ENCODE measurements around the gene BRSK2.
A peak's percentile ranks its signal among the peaks of the same experiment; 100 is the strongest.

BRSK2 gene

DNA sequence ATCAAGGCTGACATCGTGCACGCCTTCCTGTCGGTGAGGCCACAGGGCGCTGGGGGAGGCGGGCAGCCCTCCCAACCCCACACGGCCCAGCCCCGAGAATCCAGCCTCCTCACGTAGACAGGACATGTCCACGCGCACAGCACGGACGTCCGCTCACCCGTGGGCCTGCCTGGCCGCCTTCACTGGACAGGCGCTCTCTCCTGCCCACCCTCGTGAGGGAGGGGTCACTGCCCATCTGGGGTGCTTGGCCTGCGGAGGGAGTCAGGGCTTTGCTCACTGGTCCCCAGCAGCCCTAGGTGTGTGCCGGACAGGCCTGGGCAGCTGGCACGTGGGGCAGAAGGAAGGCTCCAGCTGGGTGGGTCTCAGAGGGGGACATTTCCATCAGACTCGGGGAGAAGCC lies 64.8 kb downstream of the BRSK2 start:
- no peak for DNase-seq

DNA sequence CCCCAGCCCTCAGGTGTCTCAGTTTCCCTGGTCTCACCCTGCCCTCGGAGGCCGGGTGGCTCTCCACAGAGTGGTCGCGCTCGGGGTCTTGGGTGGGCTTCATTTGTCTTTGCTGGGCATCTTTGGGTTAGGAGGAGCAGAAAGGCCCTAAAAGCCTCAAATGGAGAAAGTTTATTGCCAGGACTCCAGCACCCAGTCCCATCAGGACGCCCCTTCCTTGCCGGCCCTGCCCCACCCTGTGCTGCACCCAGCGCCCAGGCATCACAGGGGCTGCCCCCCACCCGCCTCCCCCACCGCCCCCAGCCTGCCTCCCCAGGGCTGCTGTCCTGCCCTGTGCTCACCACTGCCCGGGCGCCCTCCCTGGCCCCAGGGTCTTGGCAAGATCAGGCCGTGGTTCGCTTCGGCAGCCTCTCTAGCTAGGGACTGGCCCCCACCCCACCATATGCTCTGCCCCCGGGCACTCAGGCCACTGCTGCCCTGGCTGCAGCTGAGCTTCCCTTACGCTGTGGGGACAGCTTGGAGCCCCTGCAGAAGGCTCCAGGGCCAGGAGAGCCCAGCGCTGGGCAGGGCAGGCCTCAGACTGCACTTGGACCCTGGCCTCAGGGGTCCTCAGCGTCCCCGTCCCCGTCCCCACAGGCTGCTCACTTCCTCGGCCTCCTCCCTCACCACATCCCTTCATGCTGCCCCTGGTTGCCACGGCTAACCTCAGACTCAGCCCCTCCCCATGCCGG lies 65.5 kb downstream of the BRSK2 start:
- no peak for DNase-seq

DNA sequence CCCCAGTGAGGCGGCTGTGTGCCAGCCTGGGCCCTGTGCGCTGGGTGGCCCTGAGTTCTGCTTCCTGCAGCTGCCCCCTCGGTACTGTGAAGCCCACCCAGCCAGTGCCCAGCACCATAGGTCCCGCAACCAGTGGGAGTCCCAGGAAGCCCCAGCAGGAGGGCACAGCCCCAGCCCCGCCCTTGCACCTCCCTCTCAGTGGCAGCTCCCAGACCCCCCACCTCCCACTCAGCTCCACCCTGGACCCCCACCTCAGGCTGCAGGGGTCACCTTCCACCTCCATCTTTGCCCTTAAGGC lies 66.0 kb downstream of the BRSK2 start:
- DNase-seq, result no peak

DNA sequence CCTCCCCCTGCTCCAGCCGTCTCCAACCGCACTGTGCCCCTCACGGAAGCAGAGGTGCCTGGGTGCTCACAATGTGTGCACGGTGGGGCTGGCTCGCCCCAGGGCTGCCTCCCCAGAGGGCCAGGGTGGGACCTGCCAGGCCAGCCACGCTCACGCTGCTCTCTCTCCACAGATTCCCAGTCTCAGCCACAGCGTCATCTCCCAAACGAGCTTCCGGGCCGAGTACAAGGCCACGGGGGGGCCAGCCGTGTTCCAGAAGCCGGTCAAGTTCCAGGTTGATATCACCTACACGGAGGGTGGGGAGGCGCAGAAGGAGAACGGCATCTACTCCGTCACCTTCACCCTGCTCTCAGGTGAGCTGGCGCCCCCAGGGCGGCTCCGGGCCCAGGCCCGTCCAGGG lies 66.4 kb downstream of the BRSK2 start:
- DNase-seq, result no peak

DNA sequence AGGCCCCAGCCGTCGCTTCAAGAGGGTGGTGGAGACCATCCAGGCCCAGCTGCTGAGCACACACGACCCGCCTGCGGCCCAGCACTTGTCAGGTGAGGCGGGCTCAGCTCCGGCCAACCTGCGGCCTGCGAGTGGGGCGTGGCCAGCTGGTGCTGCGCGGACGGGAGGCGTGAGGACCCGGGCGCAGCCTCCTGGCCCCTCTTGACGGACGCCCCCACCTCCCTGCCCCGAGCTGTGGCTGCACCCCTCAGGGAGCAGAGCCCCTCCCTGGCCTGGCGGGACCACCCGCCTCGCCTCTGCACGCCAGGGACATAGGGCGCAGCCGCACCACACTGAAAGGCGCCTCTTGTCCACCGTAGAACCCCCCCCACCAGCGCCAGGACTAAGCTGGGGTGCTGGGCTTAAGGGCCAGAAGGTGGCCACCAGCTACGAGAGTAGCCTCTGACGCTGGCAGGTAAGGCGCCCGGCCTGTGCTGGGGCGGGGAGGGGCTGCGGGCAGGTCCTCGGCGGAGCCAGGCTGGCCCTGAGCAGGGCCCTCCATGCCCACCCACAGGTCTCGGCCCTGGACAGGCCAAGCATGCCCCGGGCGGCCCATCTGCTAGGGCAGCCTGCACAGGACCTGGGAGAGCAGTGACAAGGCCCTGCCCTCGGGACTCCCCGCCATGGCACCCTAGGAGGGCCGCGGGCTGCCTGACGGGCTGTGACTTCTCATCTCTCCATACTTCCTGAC lies 67.0 kb downstream of the BRSK2 start:
- no peak for DNase-seq

DNA sequence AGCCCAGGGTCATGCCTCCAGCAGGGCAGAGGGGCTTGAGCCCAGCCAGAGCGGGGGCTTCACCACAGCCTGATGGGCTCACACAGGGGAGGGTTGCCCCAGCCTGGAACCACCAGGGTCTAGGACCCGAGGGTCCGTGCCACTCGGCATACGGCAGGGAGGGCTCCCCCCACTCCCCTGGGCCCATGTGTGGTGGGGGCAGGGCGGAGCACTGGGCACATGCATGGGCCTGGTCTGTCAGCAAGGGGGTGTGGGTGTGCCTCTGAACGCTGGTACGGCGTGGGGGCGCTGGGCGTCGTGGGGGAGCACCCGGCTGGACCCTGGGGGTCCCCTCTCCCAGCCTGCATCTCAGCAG lies 67.6 kb downstream of the BRSK2 start:
- no peak for DNase-seq

DNA sequence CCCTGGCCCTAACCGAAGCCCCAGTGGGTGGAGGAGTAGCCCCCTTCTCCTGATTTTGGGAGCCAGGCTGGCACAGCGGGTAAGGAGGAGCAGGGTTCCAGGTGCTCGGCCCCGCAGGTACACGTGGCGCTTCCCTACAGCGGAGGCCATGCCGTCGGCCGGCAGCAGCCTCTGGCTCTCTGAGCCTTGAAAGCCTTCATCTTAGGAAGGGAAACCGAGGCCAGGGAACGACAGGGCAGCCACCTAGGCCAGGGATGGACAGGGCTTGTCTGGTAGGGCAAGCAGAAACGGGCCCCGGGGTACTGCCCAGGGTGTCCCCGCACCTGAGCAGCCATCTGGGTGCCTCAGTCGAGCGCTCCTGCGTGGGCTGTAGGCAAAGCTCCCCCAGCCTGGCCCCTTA lies 68.1 kb downstream of the BRSK2 start:
- no peak for DNase-seq

DNA sequence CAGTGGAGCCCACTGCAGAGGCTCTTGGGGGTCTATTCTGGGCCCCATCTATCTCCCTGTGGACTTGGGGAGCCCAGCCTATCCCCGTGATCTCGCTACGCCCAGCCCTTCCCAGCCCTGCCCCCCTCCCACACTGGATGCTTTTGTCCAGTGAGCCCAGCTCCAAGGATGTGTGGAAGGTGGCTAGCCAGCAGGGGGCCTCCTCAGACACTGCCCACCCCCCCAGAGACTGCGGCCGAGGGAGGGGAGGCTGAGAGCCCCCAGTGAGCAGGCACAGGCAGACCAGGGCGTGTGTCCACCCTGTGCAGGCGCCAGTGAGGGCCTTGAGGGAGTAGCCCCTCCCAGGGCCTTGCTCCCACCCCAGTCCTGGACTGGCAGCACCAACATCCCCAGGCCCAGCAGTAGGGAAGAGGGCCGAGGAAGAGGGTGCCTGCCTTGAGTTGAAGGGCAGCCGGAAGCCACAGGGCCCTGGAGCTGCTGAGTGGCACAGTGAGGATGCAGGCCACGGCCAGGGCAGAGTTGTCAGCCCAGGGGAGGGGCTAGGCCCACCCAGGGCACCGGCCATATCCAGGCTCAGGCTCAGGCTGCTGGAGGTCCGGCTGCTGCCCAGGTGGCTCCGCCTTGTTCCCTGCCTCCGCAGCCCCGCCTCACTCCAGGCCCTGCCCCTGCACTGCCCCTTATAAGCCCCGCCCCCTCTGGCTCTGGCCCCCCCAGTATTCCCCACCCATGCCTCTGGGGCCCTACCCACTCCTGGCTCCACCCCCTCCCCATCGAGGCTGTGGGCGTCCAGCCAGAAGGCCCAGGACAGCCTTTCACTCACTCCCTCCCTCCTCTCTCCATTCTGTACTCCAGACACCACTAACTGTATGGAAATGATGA lies 68.8 kb downstream of the BRSK2 start:
- DNase-seq, result peak; percentile 4

DNA sequence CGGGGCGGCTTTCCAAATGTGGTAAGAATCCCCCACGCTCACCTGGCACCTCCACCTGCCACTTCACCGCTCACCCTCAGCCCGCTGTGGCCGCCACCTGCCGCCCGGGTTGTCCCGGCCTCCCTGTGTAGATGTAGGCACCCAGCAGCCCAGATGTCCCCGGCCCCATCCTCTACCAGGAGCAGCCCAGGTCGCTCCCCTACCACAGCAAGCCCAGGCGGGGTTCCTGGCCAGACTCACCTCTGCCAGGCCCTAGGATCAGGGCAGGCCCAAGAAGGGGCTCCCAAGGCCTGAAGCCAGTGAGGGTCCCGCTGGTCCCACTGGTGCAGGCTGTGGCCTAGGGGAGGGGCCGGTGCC lies 69.5 kb downstream of the BRSK2 start:
- no peak for DNase-seq

DNA sequence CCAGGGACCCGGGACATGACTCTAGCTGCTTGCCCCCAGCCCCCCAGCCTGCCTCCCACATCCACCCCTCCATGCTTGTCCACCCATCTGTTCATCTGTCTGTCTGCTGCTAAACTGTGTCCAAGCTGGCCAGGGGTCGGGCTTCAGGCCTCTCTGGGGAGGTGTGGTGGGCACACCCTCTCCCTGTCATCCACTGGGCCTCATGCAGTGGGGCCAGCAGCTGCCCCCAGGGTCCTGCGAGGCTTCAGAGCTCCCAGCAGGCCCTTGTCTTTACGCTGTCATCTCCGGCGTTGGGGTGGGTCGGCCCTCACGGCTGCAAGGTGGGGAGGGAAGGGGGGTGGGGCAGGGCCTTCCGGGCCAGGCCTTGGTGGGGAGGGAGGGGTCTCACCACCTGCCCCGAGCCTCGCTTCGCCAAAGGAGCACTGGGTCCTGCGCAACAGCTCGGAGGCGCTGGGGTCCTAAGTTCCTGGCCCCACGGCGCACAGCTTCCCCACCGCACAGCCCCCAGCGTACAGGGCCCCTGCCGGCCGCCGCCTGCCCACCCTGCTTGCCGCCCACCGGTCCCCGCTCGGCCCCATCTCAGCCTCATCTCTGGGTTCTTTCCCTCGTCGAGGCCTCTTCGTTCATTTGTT lies 70.1 kb downstream of the BRSK2 start:
- DNase-seq, result no peak

DNA sequence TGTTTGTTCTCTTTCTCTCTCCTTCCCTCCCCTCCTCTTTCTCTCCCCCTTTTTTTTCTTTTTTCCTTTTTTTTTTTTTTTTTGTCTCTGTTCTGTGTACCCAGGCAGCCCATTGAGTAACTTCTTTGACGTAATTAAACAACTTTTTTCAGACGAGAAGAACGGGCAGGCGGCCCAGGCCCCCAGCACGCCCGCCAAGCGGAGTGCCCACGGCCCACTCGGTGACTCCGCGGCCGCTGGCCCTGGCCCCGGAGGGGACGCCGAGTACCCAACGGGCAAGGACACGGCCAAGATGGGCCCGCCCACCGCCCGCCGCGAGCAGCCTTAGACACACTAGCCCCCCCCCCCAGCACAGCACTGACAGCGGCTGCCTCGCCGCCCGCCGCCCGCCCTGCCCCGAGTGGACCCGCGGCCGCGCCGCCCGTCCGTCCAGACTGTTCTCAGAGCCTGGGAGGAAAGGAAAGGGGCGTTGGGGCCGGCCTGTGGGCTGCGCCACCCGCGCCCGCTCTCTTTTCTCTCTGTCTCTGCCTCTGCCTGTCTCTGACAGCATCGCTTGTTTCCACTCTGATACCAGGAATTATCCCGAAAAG lies 70.8 kb downstream of the BRSK2 start:
- DNase-seq, result no peak

DNA sequence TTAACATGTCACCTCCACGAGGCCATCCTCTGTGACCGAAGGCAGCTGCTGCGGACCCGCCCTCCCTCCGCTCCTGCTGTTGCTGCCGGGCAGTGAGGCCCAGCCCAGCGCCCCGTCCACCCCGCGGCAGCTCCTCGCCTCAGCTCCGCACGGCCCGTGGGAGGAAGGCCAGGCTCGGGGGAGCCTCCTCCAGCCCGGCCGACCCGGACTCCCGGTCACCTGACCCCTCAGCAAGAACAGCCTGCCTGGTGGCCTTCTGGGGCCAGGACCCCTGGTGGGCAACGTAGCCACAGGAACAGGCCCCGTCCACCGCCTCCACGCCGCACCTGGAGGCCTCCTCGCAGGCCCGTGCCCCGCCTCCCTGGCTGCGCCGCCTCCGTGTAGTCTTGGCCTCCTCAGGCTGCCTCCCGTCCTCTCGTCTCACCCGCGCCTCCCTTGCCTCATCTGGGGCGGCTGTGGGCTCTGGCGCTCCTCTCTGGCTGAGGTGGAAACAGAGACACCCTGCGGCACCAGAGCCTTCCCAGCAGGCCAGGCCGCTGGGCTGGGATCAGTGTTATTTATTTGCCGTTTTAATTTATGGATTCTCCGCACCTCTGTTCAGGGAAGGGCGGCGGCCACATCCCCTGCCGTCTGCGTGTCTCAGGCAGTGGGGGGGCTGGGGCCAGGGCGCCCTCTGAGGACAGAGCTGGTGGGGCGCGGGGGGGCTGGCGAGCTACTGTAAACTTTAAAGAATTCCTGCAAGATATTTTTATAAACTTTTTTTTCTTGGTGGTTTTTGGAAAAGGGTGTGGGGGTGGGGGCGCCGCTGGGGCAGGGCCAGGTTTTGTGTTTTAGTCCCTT lies 71.5 kb downstream of the BRSK2 start:
- DNase-seq, result no peak

DNA sequence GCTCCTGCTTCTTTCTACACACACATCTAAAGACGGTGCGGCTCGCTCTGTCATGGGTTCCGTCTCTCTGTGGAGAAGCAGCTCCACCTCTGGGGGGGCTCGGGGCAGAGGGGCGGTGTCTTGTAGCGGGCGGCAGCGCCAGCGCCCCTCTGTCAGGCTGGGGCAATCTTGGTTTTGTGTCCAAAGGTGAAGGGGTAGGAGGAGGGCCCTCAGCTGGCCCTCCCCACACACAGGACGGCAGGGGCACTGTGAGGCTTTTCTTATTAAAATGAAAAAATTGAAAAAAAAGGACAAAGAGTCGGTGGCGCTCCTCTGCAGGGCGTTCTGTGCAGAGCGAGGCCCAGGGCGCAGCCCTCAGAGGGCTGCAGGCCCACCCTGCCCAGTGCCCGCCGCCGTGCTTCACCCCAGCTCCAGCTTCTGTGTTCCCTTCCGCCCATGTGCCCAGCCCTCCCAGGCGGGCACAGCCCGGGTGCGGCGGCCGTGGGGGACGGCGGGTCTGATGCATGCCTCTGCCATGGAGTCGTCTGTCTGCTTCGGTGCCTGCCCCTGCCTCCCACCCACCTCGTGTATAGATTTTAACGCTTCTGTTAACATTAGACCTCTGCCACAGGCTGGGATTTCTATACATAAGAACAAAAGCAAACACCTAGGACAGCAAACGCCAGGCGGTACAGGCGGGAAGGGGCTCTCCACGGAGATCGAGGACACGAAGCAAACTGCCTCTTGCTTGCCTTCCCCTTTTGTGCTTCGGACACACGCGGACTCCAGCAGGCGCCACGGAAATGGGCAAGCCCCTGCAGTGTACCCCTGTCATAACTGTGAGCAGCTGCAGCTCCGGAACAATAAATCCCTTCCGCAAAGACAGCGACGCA lies 72.3 kb downstream of the BRSK2 start:
- no peak for DNase-seq

DNA sequence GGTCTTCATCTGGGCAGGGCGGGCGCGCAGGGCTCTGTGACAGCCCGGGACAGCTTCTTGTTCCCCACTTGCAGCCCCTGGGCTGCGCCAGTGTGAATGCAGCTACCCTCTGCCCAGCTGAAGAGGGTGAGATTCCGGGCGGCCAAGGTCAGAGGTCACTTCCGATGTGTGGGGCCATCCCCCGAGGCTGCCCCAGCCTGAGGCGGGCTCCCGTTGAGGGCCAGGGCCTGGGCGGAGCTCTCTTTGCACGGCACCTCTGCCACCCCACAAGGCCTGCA lies 72.9 kb downstream of the BRSK2 start:
- no peak for DNase-seq

DNA sequence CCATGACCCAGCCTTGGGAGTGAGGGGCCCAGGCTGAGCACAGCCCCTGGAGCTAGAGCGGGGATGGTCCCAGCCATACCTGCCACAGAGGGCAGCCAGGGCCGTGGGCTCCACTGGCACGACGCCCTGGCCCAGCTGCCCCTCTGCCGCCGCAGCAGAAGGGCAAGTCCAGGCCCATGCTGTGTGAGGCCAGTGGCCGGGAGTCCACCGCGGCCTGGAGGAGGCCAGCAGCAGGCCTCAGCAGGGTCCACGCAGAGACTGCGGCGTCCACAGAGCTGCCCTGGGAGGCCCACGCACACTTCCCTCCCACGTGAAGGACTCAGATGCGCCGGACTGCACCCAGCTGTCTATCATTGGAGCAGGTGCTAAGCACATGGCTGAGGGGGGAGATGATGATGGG lies 73.3 kb downstream of the BRSK2 start:
- no peak for DNase-seq

DNA sequence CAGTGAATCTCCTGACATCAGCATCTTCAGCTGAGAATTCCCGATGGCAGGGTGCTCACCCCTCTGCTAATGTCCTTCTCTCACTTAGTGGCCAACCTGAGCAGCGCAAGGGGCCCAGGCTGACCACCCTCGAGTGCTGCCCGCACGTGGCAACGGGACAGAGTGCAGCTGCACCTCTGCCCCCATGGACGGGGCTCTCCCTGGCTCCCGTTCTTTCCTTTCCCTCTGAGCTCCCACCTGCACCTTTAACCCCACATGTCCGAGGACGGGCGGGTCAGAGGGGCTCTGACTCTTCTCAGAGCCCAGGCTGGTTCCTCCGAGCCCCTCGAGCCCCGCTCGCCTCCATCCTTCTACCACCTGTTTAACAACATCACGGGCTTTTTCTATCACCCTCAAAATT lies 77.0 kb downstream of the BRSK2 start:
- no peak for DNase-seq

DNA sequence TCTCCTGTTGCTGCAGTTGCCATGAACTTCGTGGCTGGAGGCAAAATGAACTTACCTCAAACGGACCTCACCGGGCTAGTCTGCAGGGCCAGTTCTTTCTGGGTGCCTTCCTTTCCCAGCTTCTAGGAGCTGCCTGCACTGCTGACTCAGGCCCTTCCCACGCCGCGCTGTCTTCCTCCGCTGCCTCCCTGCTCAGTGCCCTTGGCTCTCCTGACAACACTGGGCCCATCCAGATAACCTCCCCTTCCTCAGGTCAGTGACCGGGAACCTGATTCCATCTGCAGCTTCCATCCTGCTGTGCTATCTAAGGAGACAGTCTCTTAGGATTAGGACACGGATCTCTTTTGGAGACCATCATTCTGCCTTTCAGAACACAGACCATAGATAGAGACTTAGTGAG lies 77.5 kb downstream of the BRSK2 start:
- DNase-seq, result no peak

DNA sequence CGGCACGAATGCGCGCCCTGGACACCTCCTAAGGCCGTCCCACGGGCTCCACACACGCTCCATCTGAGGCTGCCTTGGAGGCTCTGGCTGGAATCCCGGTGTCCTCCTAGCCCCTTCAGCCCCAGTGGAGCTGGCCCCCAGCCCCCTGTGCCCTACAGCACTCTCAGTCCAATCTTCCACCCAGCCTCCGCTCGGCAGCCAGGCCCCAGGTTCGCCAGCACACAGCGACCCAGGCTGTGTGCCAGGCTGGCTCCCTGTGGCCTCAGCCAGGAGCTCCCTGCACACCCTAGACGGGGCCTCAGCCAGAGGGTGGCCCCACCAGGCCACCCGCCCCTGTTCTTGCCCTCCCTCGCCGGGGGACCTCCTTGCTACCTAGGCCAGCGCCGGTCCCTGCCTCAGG lies 78.3 kb downstream of the BRSK2 start:
- no peak for DNase-seq

DNA sequence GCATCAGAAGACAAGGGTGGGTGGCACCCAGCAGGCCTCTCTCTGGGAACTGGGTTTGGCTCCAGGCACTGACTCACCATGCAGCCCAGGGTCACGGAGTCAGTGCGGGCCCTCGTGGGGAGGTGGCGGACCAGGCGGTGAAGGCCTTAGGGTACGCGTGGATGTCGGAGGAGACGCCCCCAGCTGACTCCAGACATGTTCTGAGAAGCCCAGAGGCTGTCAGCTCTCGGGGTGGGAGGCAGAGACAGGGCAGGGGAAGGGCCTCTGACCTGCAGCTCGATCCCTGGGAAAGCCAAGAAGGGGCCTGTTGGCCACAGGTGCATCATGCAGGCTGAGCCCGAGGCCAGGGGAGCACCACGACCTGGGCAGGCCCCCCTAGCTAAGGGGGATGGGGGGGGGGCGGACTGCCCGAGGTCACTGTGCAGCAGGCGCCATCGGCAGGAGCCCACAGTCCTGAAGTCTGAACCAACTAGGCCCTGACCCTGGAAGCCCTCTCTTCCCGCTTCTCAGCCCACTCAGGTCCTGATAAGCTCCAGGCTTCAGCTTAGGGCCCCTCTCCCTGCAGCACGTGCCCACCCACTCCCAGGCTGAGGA lies 78.8 kb downstream of the BRSK2 start:
- DNase-seq, result no peak

DNA sequence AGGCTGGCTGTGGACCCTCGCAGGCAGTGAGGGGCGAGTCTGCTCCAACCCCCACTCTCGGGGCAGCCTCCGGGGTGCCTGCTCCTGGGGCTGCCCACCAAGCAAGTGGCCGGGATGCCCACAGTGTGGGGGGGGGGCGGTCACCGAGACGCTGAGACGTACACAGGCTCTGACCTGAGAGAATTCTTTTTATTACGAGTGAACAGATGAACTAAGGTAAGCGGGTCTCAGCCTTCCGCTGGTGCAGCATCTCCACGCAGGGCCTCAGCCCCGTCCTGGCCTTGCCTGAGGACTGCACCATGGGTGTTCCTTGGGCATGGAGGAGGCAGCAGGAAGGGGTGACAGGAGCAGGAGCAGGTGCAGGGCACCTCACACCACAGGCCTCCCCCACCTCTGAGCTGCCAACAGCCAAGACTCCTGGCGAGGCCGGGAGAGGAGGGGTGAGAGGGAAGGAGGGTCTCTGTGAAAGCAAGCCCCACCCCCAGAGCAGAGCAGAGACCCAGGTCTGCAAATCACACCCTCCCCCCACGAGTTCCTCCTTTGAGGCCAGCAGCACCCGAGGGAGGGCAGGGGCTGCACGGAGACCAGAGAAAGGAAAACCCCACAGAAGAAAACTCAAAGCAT lies 79.7 kb downstream of the BRSK2 start:
- no peak for DNase-seq
